HG03558 (cell line): ENCODE data around the gene RESF1.

ENCODE experiments used
- ATAC-seq: cut with Tn5 transposase; IDR thresholded peaks from one replicate; pipeline ENCODE4 v1.9.1; 2021; ENCODE audit warnings: moderate number of reproducible peaks; ENCODE audit not compliant: unreplicated experiment; ENCODE audit errors: extremely low read depth

The RESF1 gene

DNA sequence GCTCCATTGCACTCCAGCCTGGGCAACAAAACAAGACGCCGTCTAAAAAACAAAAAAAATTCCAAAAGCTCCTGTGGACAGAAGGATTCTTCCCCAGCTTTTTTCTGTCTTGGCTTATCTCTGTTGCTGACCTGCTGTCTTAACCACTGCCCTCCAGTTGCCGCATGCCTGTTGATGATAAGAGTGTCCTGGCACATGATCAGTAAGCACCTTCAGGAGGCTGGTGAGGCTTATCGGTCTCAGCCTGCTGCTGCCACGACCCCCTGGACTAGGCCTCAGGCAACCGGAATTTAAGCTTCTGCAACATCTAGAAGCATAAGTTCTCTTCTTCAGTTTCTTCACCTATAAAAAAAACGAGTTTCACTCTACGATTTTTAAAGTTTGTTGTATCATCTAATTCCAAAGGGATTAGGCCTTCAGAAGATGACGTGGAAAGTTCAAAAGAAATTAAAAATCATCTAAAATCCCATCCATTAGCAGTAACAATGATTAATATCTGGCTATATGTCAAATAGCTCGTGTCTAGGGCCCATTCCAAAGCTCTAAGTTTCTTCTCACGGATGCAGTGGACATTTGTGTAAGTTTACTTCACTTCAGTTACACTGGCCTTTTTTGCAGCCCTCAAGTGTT, 46.4 kb downstream of the RESF1 start:
- ATAC-seq, result no peak
